ENCODE measurements around the gene POP5.

The POP5 gene

DNA sequence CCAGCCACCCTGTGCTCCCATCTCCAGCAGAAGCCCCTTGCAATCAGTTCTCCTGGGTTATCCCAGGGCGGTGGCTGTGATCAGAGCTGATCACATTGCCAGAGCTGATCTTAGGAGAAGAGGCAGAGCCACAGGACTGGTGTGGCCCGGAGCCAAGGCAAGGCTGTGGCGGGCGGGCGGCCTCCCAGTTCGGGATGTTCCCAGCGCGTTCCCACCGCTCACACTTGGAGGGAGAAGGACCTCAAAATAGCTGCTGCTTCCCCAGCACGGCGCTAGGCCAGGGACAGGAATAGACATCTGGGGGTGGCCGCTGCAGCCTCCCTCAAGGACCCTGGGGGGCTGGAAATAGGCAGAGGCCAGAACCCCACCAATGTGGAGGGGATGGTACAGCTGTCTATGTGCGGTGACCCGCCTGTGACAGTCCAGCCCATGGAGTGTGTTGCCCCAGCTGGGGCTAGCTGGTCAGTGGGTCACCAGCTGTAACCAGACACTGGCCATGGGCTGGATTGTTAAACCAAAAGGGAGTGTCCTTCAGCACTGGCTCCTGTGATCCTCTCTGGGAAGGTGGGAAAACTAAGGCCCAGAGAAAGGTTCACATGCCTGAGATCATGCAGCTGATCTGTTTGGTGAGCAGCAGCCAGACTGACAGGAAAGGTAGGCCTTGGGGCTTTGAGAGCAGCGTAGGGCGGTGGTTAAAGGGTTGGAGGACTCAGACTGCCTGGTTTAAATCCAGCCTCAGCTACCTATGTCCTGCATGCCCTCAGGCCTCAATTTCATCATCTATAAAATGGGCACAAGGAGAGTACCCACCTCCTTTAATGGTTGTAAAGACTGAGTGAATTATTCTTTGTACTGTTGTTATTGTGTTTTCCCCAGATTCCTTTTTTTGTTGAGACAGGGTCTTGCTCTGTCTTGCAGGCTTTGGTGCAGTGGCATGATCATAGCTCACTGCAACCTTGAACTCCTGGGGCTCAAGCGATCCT is 8.0 kb upstream of the POP5 start:
- no peak for DNase-seq

DNA sequence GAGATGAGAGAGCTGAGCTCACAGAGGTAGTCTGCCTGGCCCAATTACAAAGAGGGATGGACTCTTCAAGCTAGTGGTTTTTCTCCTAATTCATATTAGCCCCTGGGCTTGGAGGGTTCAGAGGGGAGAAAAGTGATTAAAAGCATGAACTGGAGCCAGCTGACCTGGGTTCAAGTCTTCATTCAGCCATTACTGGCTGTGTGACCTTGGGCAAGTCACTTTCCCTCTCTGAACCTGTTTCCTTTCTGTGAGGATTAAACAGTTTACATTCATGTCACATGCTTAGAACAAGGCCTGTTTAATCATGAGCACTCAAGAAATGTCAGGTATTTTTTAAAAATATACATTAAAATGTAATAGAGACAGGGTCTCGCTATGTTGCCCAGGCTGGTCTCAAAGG is 7.2 kb upstream of the POP5 start:
- no peak for DNase-seq

DNA sequence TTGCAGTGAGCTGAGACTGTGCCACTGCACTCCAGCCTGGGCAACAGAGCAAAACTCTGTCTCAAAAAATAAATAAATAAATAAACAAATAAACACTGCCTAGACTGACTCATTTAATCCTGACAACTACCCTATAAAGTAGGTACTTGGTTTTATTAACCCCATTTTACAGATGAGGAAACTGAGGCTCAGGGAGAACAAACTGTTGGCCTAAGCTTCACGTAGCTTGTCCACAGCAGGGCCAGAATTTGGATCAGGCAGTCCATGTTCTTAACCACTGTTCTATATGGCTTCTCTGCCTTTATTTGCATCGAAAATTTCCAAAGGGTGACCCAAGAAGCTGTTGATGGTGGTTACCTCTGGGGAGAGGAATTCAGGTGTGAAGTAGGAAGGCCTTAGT is 5.7 kb upstream of the POP5 start:
- DNase-seq = no peak

DNA sequence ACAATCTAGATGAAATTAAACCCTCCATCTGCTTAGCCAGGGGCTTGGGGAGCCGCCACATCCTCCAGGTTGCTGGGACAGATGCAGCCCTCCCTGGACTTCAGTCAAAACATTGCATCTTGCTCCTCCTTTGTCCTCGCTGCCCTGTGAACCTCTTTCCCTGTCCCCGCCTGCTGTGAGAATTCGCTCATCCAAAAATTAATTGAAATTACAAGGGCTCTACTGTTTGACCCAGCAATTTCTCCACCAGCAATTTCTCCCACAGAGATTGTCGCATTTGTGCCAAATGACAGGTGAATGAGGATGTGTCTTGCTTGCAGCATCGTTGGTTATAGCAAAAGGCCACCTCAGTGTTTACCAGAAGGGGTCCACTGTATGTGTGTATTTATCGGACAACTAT is 5.0 kb upstream of the POP5 start:
- no peak for DNase-seq

GRCh38 chr12:120584343-120585149 is 3.3 kb upstream of the POP5 start:
- DNase-seq = peak; percentile 77

- peak; percentile 83 for DNase-seq
Measured at GRCh38 chr12:120583478-120584030, 2.4 kb upstream of the POP5 start.

GRCh38 chr12:120581998-120582397 is 796 bp upstream of the POP5 start:
- no peak for DNase-seq

- no peak for DNase-seq
Measured at GRCh38 chr12:120579179-120579578, 2.0 kb downstream of the POP5 start.

DNA sequence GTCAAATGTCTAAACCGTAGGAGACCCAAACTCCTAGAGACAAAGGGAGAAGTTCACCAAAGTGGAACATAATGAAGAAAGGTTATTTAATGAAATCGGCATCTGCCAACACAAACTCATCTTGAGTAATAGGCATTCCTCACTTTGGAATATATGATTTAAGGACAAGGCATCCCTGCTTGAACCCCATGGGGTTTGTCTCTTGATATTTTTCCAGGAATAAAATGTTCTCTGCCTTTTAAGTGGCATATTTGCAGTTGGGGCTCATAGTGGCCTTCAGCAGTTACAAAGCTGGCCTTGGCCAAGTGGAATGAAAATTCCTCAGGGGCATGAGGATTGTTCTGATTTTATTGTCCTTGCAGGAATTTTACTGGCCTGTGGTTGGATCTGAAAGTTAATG is 7.1 kb downstream of the POP5 start:
- no peak for DNase-seq

GRCh38 chr12:120573560-120573959 is 7.6 kb downstream of the POP5 start:
- DNase-seq = no peak

- no peak for DNase-seq
Measured at GRCh38 chr12:120571299-120571698, 9.9 kb downstream of the POP5 start.

- no peak for DNase-seq
Measured at GRCh38 chr12:120563495-120563894, 17.7 kb downstream of the POP5 start.

- no peak for DNase-seq
Measured at GRCh38 chr12:120562906-120563305, 18.3 kb downstream of the POP5 start.

DNA sequence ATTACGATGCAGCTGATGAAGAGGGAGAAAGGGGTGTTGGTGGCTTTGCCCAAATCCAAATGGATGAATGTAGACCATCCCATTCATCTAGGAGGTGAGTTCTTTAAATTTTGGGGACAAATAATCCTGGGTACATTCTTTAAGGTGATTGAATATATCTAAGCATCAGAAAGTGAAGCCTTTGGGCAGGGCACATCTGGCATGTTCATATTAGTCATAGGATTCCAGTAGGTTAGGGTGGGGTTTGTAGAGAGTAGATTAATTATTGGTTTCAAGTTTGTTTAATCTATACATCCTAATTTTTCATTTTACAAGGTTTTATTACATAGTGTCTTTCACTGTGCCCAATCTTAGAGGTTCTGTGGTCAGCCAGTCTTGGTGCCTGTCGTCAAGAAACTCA is 23.6 kb downstream of the POP5 start:
- no peak for DNase-seq

DNA sequence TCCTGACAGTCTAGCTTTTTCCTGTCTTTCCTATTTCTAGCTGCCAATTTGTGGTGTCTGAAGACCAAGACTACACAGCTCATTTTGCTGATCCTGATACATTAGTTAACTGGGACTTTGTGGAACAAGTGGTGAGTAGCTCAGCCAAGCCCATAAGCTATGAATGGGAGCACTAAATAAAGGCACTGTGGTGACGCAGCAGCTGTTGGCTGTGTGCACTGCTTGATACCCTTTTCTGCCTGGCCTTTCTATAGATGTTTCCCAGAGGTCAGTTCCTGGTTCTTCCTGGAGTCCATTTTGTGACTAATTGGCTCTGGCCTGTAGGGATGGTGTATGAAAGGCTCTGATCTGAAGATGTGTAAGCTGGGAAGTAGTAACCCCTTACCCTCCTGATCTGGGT is 26.5 kb downstream of the POP5 start:
- no peak for DNase-seq

DNA sequence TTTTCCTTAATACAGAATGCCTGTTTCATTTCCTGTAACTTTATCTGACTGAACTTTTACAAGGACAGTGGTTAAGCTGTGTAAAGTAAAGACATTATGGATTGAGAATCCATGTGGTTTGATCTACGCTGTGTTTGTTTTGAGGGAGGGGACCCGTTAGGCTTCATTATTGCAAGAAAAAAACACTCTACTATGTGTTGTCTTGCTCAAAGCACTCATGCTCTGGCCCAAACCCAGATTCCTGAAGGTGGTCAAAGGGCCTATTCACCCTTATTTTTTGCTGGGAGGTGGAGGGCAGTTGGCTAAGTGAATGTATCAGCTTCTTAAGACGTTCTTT is 35.2 kb downstream of the POP5 start:
- DNase-seq = no peak

GRCh38 chr12:120544691-120545090 is 36.5 kb downstream of the POP5 start:
- no peak for DNase-seq

- DNase-seq = no peak
Measured at GRCh38 chr12:120542166-120542565, 39.0 kb downstream of the POP5 start.

DNA sequence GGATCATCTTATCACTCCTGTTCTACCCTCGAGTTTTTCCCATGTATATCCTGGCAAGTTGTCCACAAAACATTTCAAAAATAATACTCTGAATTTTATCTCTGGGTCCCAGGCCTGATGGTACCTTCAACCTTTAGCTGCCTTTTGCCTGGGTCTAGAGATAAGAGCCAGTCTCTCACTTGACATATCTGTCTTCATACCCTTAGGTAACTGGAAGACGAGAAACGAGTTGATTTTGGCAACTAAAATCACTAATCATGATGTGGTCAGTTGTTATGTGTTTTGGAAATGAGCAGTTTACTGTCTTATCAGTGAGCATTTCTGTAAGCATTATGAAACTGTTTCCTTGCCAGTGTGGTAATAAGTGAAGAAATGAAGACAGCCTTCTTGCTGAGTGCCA is 40.8 kb downstream of the POP5 start:
- peak; percentile 98 for DNase-seq

- DNase-seq = peak; percentile 20
Measured at GRCh38 chr12:120539303-120539702, 41.9 kb downstream of the POP5 start.

DNA sequence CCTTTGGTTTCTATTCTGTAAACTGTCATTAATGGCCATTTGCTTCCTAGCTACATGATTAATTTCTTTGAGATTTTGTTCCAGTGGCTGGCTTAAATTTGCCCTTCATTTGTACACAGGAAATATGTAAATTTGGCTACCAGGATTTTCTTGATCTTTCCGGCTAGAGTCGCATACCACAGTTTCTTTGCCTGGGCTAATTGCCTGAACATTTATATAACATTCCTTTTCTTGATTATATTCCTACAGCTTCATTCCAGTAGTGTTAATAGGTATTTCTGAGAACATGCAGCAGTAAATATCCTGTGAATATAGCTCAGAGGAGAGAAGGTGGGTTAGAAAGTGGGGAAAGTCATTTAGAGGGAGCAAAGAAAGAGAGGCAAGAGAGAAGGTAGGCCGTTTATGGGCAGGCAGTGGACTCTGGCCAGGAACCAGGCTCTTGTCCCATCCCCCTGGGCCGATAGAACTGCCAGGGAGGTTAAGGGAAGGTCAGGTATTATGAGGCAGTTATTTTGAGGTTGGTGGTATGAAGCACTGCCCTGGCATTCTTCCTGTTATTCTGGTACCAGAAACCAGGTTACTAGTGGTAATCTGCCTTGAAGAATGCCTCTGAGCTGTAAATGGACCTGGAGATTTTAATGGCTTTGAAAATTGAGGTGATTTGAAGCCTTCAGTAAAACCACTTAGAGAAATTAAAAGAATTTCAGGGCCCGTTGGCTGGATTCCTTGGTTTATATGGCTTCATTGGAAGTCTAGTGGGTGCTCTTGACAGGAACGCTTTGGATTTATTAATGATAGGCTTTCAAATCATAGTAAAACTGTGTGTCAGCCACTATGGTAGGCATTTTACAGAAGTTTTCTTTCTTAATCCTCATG is 42.7 kb downstream of the POP5 start:
- peak; percentile 42 for DNase-seq

DNA sequence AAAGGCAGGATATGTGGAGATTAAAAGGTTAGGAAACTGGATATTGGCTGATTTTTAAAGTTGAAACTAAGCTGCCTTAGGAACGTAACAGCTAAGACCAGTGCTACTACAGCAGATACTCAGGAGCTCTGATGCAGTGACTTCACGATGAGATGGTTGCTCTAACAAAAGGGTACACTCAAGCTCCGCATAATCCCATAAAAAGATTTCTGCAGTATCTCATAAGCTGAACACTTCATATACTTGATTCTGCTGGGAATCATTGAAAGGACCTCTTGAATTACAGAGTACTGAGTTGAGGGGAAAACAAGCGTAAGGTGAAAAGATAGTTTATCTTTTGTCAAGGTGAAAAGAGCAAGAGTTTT is 43.4 kb downstream of the POP5 start:
- DNase-seq = no peak
